B cell (primary cell): ENCODE data around the gene PPP2R5A. TPM values are rescaled to one million over a fixed set of nuclear protein-coding genes. Genes with fewer than 3 reads are reported as not detected.

Source experiments
- ATAC-seq: fragments of 200-7000 bp; cut with Tn5 transposase; one replicate; pipeline ENCODE4 v1.10.0; 2021; ENCODE audit warnings: low read depth, mild to moderate bottlenecking, moderate number of reproducible peaks, moderate library complexity
- CTCF ChIA-PET: fragments of 350-600 bp; sonication (Branson Sonifier 250); formaldehyde crosslinking; loops from one replicate; lab custom pipeline; 2021; ENCODE audit warnings: antibody characterized with exemption, inconsistent platforms; lab: Charles Lee
- POLR2A ChIA-PET: fragments of 350-600 bp; sonication (Branson Sonifier 250); formaldehyde crosslinking; loops from one replicate; lab custom pipeline; 2021; ENCODE audit warnings: antibody characterized with exemption; lab: Charles Lee
- DNase-seq: peaks from one replicate; pipeline ENCODE4 v3.0.0; 2013
- H2AFZ ChIP-seq: 2 replicates; pipeline ENCODE4 v1.6.1; 2012; ENCODE audit warnings: mild to moderate bottlenecking, low read depth, low read length; ENCODE audit not compliant: insufficient read depth, poor library complexity, severe bottlenecking
- H3K27ac ChIP-seq, 2 donors: 1 replicate in 1 of 2; 2 replicates in 1 of 2; pipeline ENCODE4 v1.5.1; 2012 to 2013; ENCODE audit warnings: low read length in 2 of 2, mild to moderate bottlenecking in 2 of 2, moderate library complexity in 1 of 2
- H3K27me3 ChIP-seq, 4 experiments: fragments of 200-600 bp in 1 of 4; sonication (generic) in 1 of 4; replicated peaks in 1 of 4; 1 replicate in 2 of 4; 2 replicates in 2 of 4; pipeline versions ENCODE4 v1.6.1 to v1.7.0; 2013 to 2016; ENCODE audit warnings: low read length in 3 of 4, mild to moderate bottlenecking in 2 of 4, mixed read lengths in 1 of 4, moderate library complexity in 1 of 4; ENCODE audit not compliant: insufficient read depth in 4 of 4, control insufficient read depth in 3 of 4; ENCODE audit errors: control extremely low read depth in 1 of 4
- H3K36me3 ChIP-seq, 2 experiments: replicated peaks in 1 of 2; 1 replicate in 1 of 2; 2 replicates in 1 of 2; pipeline versions ENCODE4 v1.6.1 to v1.7.1; 2013; ENCODE audit warnings: low read length in 1 of 2; ENCODE audit not compliant: insufficient read depth in 2 of 2, control insufficient read depth in 1 of 2; ENCODE audit errors: control extremely low read depth in 1 of 2, extremely low read depth in 1 of 2
- H3K4me1 ChIP-seq, 2 donors: fragments of 200-600 bp in 1 of 2; sonication (generic) in 1 of 2; 1 replicate in 1 of 2; 2 replicates in 1 of 2; pipeline versions ENCODE4 v1.5.1 to v1.6.1; 2013 to 2017; ENCODE audit warnings: low read length in 2 of 2; ENCODE audit not compliant: control insufficient read depth in 2 of 2, insufficient read depth in 2 of 2
- H3K4me2 ChIP-seq: replicated peaks from 2 replicates; pipeline ENCODE3; 2012; ENCODE audit warnings: mild to moderate bottlenecking, low read depth, low read length; ENCODE audit not compliant: poor library complexity, severe bottlenecking
- H3K4me3 ChIP-seq, 5 experiments: fragments of 200-600 bp in 1 of 5; sonication (generic) in 1 of 5; 1 replicate in 3 of 5; 2 replicates in 2 of 5; pipeline versions ENCODE4 v1.5.1 to v1.7.0; 2011 to 2016; ENCODE audit warnings: low read length in 4 of 5, mild to moderate bottlenecking in 4 of 5, low read depth in 2 of 5, control low read depth in 1 of 5, moderate library complexity in 1 of 5; ENCODE audit not compliant: insufficient read depth in 1 of 5; ENCODE audit errors: control extremely low read depth in 1 of 5, extremely low read depth in 1 of 5
- H3K79me2 ChIP-seq: fragments of 200-600 bp; sonication (generic); one replicate; pipeline ENCODE4 v1.6.0; 2016; ENCODE audit warnings: low read length; ENCODE audit not compliant: control insufficient read depth, insufficient read depth
- H3K9ac ChIP-seq: fragments of 200-600 bp; sonication (generic); 2 replicates; pipeline ENCODE4 v1.6.1; 2017; ENCODE audit warnings: mild to moderate bottlenecking, low read length, moderate library complexity
- H3K9me3 ChIP-seq, 3 donors: one replicate each; pipeline versions ENCODE4 v1.6.1 to v1.7.1; 2013; ENCODE audit warnings: low read length in 2 of 3; ENCODE audit not compliant: control insufficient read depth in 2 of 3, insufficient read depth in 1 of 3; ENCODE audit errors: control extremely low read depth in 1 of 3
- H4K20me1 ChIP-seq: 2 replicates; pipeline ENCODE4 v1.6.0; 2012; ENCODE audit warnings: mild to moderate bottlenecking, low read length; ENCODE audit not compliant: insufficient read depth, control insufficient read depth, poor library complexity, severe bottlenecking
- H3K27ac Mint-ChIP-seq: one replicate; pipeline ENCODE4 v1.8.0; 2021; ENCODE audit warnings: mixed read lengths
- H3K27me3 Mint-ChIP-seq: one replicate; pipeline ENCODE4 v1.8.0; 2021; ENCODE audit warnings: mixed read lengths
- H3K4me1 Mint-ChIP-seq: one replicate; pipeline ENCODE4 v1.8.0; 2021; ENCODE audit warnings: mixed read lengths
- H3K4me3 Mint-ChIP-seq: one replicate; pipeline ENCODE4 v1.8.0; 2021; ENCODE audit warnings: mixed read lengths
- H3K9me3 Mint-ChIP-seq: one replicate; pipeline ENCODE4 v1.8.0; 2022; ENCODE audit warnings: mixed read lengths; ENCODE audit not compliant: insufficient read depth
- CTCF ChIP-seq: fragments of 200-600 bp; IDR thresholded peaks from one replicate; pipeline ENCODE4 v1.8.0; 2022; ENCODE audit warnings: antibody characterized with exemption, mild to moderate bottlenecking
- EZH2 ChIP-seq: IDR thresholded peaks from 2 replicates; pipeline ENCODE4 v1.6.1; 2012; ENCODE audit warnings: borderline replicate concordance, low read depth, mild to moderate bottlenecking, moderate library complexity, low read length; ENCODE audit not compliant: insufficient read depth, poor library complexity, severe bottlenecking
- intact Hi-C: fragments of 100-400 bp; cut with micrococcal nuclease; formaldehyde crosslinking; loops from one replicate; pipeline ENCODE4 v1.10.0; 2022
- polyA plus RNA-seq: library from polyadenylated mRNA; depleted of rRNA; stranded (reverse); fragments of >200 nt; gene quantifications from 2 replicates; pipeline ENCODE4 v1.2.3, GENCODE V29; 2012
- total RNA-seq, 2 donors: library from RNA; stranded (reverse); fragments of 120-200 nt in 1 of 2; gene quantifications; 1 replicate in 1 of 2; 2 replicates in 1 of 2; pipeline versions ENCODE4 v1.2.3 to v1.2.4, GENCODE V29; 2013 to 2022

The PPP2R5A gene
- total and polyA plus RNA-seq, 2 donors (not counting 1 experiment from before 2014, with no cell fraction given): 22.4 to 43.4 TPM

- H3K4me3 Mint-ChIP-seq: peak overlapping the region; percentile 9
- H3K4me1 ChIP-seq: peaks cover 29 to 60% of the 10 kb centered on the region in 2 donors
These were observed 5.4 kb downstream of the PPP2R5A start for GRCh38 chr1:212290608-212291007.

More at GRCh38 chr1:212290608-212291007, 5.4 kb downstream of the PPP2R5A start:
- Histone ChIP-seq H3K9me3 (no peaks in the 10 kb centered on the region), H3K9ac (no peak overlapping the region), H3K4me3 (no peak overlapping the region), H3K27ac (no peak overlapping the region), H3K36me3 (no peaks in the 10 kb centered on the region), H3K4me2 (peak overlapping the region; percentile 52), H4K20me1 (peaks cover 45% of the 10 kb centered on the region), H3K79me2 (peaks cover 93% of the 10 kb centered on the region), H3K27me3 (no peaks in the 10 kb centered on the region), H2AFZ (no peak overlapping the region)
- CTCF ChIA-PET: interaction anchor here (0.6 to 8.5 kb wide), 13 partner anchors 10 to 612 kb away, joined by 3 to 101 read pairs (median 5); partner anchors contain the start of genes DTL and INTS7
- intact Hi-C loops: loop anchor here (1.0 to 2.0 kb wide), 4 partner anchors 166 to 610 kb away; no protein-coding TSS in a partner anchor
- Mint-ChIP-seq H3K4me1 (peaks cover 72% of the 10 kb centered on the region), H3K27ac (no peak overlapping the region), H3K27me3 (no peaks in the 10 kb centered on the region), H3K9me3 (no peaks in the 10 kb centered on the region)
- ATAC-seq: no peak
- DNase-seq: no peak
- TF ChIP-seq EZH2 (no peak), CTCF (no peak)
- POLR2A ChIA-PET: no interaction called here
